IMR-90 (cell line): ENCODE results near the gene ELMO1. TPM values are rescaled to one million over a fixed set of nuclear protein-coding genes. Genes with fewer than 3 reads are reported as not detected.

ENCODE experiments used
- ATAC-seq: fragments of 200-7000 bp; cut with Tn5 transposase; 2 replicates; pipeline ENCODE4 v1.9.1; 2020; ENCODE audit warnings: low read depth, mild to moderate bottlenecking, moderate library complexity
- BruUV-seq: library from RNA; stranded (reverse); fragments of 400-500 nt; replicated peaks from 2 replicates; lab custom pipeline; 2021; lab: Mats Ljungman, UMichigan
- CTCF ChIA-PET: fragments of 300-600 bp; formaldehyde crosslinking; extraction: SDS; loops from one replicate; lab custom pipeline; 2021; ENCODE audit warnings: antibody characterized with exemption; lab: Yijun Ruan, JAX
- POLR2A ChIA-PET: fragments of 300-600 bp; sonication (Branson Sonifier 250); formaldehyde crosslinking; loops from one replicate; lab custom pipeline; 2022; ENCODE audit warnings: antibody characterized with exemption; ENCODE audit not compliant: unreplicated experiment; lab: Charles Lee
- DNase-seq: peaks from one replicate; pipeline ENCODE4 v3.0.0; 2013
- H2AFZ ChIP-seq: replicated peaks from 2 replicates; pipeline ENCODE3; 2013; ENCODE audit warnings: low read length, mild to moderate bottlenecking; ENCODE audit not compliant: poor library complexity
- H2AK5ac ChIP-seq: 2 replicates; pipeline ENCODE4 v1.6.1; 2013; ENCODE audit warnings: low read depth, low read length, inconsistent platforms
- H2AK9ac ChIP-seq: replicated peaks from 2 replicates; pipeline ENCODE3; 2013; ENCODE audit warnings: mild to moderate bottlenecking, low read depth, low read length, moderate library complexity; ENCODE audit not compliant: poor library complexity
- H2BK120ac ChIP-seq: 2 replicates; pipeline ENCODE4 v1.6.1; 2013; ENCODE audit warnings: low read depth, low read length, inconsistent platforms
- H2BK15ac ChIP-seq: 3 replicates; pipeline ENCODE4 v1.6.1; 2013; ENCODE audit warnings: low read depth, low read length, inconsistent platforms
- H2BK20ac ChIP-seq: 2 replicates; pipeline ENCODE4 v1.6.1; 2013; ENCODE audit warnings: low read depth, mild to moderate bottlenecking, inconsistent platforms, low read length, moderate library complexity
- H2BK5ac ChIP-seq: 2 replicates; pipeline ENCODE4 v1.6.1; 2013; ENCODE audit warnings: mild to moderate bottlenecking, low read depth, low read length, inconsistent platforms; ENCODE audit not compliant: poor library complexity, severe bottlenecking
- H3K14ac ChIP-seq: replicated peaks from 2 replicates; pipeline ENCODE4 v1.6.1; 2013; ENCODE audit warnings: low read depth, low read length, inconsistent platforms
- H3K18ac ChIP-seq: 2 replicates; pipeline ENCODE4 v1.6.1; 2013; ENCODE audit warnings: low read depth, low read length, control low read depth
- H3K23ac ChIP-seq: 2 replicates; pipeline ENCODE4 v1.6.1; 2013; ENCODE audit warnings: low read depth, low read length, inconsistent platforms
- H3K27ac ChIP-seq: 2 replicates; pipeline ENCODE4 v1.5.1; 2013; ENCODE audit warnings: mild to moderate bottlenecking, control low read depth, low read length; ENCODE audit not compliant: insufficient read depth
- H3K27me3 ChIP-seq: 2 replicates; pipeline ENCODE4 v1.6.1; 2013; ENCODE audit warnings: low read length; ENCODE audit not compliant: control insufficient read depth, insufficient read depth
- H3K36me3 ChIP-seq: 2 replicates; pipeline ENCODE4 v1.6.1; 2013; ENCODE audit warnings: low read length, mixed read lengths; ENCODE audit not compliant: control insufficient read depth, insufficient read depth
- H3K4ac ChIP-seq: 2 replicates; pipeline ENCODE4 v1.6.1; 2013; ENCODE audit warnings: low read depth, low read length, inconsistent platforms
- H3K4me1 ChIP-seq: 2 replicates; pipeline ENCODE4 v1.6.1; 2013; ENCODE audit warnings: low read length, mixed read lengths; ENCODE audit not compliant: control insufficient read depth, insufficient read depth
- H3K4me2 ChIP-seq: 2 replicates; pipeline ENCODE4 v1.6.1; 2013; ENCODE audit warnings: low read depth, mild to moderate bottlenecking, control low read depth, low read length, moderate library complexity
- H3K4me3 ChIP-seq: 2 replicates; pipeline ENCODE4 v1.5.1; 2013; ENCODE audit warnings: low read depth, mild to moderate bottlenecking, control low read depth, low read length, moderate library complexity; ENCODE audit not compliant: insufficient read depth
- H3K56ac ChIP-seq: 2 replicates; pipeline ENCODE4 v1.6.1; 2013; ENCODE audit warnings: low read length, inconsistent platforms; ENCODE audit not compliant: insufficient read depth; ENCODE audit errors: extremely low read depth
- H3K79me1 ChIP-seq, 2 experiments: 2 replicates each; pipeline ENCODE4 v1.6.1; 2013; ENCODE audit warnings: low read length in 2 of 2, inconsistent platforms in 1 of 2, low read depth in 1 of 2
- H3K9ac ChIP-seq: 2 replicates; pipeline ENCODE4 v1.6.1; 2013; ENCODE audit warnings: low read depth, low read length, control low read depth
- H3K9me1 ChIP-seq: 2 replicates; pipeline ENCODE4 v1.6.1; 2013; ENCODE audit warnings: low read length, inconsistent platforms; ENCODE audit not compliant: insufficient read depth
- H3K9me3 ChIP-seq: 2 replicates; pipeline ENCODE4 v1.6.1; 2013; ENCODE audit warnings: low read length; ENCODE audit not compliant: control insufficient read depth, insufficient read depth
- H4K20me1 ChIP-seq: 2 replicates; pipeline ENCODE4 v1.6.1; 2013; ENCODE audit warnings: low read length, inconsistent platforms; ENCODE audit not compliant: insufficient read depth
- H4K5ac ChIP-seq: 2 replicates; pipeline ENCODE4 v1.6.1; 2013; ENCODE audit warnings: mild to moderate bottlenecking, low read depth, low read length, control low read depth
- H4K8ac ChIP-seq, 2 experiments: 2 replicates each; pipeline ENCODE4 v1.6.1; 2013; ENCODE audit warnings: low read depth in 2 of 2, low read length in 2 of 2, control low read depth in 1 of 2, inconsistent platforms in 1 of 2
- H4K91ac ChIP-seq: 2 replicates; pipeline ENCODE4 v1.6.1; 2013; ENCODE audit warnings: low read depth, low read length, inconsistent platforms; ENCODE audit not compliant: insufficient read depth
- BHLHE40 ChIP-seq: fragments of 150-350 bp; IDR thresholded peaks from 2 replicates; pipeline ENCODE4 v1.6.1; 2016; ENCODE audit warnings: mild to moderate bottlenecking, low read depth, low read length
- CEBPB ChIP-seq: IDR thresholded peaks from 2 replicates; pipeline ENCODE4 v1.6.1; 2012; ENCODE audit warnings: low read depth, low read length, improper control_type of control experiment
- CHD1 ChIP-seq: IDR thresholded peaks from 2 replicates; pipeline ENCODE4 v1.6.1; 2012; ENCODE audit warnings: low read depth, low read length, improper control_type of control experiment
- FOS ChIP-seq: fragments of 150-350 bp; IDR thresholded peaks from 2 replicates; pipeline ENCODE4 v1.6.1; 2016; ENCODE audit warnings: low read depth, low read length
- MAFK ChIP-seq: IDR thresholded peaks from 2 replicates; pipeline ENCODE4 v1.6.1; 2012; ENCODE audit warnings: low read depth, low read length, improper control_type of control experiment
- MAZ ChIP-seq: IDR thresholded peaks from 2 replicates; pipeline ENCODE4 v1.6.1; 2012; ENCODE audit warnings: low read depth, mild to moderate bottlenecking, low read length, improper control_type of control experiment, moderate library complexity, borderline replicate concordance
- MXI1 ChIP-seq: IDR thresholded peaks from 2 replicates; pipeline ENCODE4 v1.6.1; 2012; ENCODE audit warnings: low read depth, mild to moderate bottlenecking, low read length, moderate library complexity, borderline replicate concordance
- POLR2A ChIP-seq: IDR thresholded peaks from 2 replicates; pipeline ENCODE4 v1.6.1; 2012; ENCODE audit warnings: mild to moderate bottlenecking, low read depth, low read length
- RAD21 ChIP-seq: IDR thresholded peaks from 2 replicates; pipeline ENCODE4 v1.6.1; 2012; ENCODE audit warnings: low read length, improper control_type of control experiment
- RCOR1 ChIP-seq: IDR thresholded peaks from 2 replicates; pipeline ENCODE4 v1.6.1; 2012; ENCODE audit warnings: mild to moderate bottlenecking, low read length, improper control_type of control experiment; ENCODE audit not compliant: insufficient replicate concordance
- RFX5 ChIP-seq: IDR thresholded peaks from 2 replicates; pipeline ENCODE4 v1.8.0; 2012; ENCODE audit warnings: low read depth, mild to moderate bottlenecking, low read length, moderate library complexity
- SMC3 ChIP-seq: fragments of 150-350 bp; IDR thresholded peaks from 2 replicates; pipeline ENCODE4 v1.6.1; 2016; ENCODE audit warnings: low read depth, mild to moderate bottlenecking, antibody characterized with exemption, low read length, moderate library complexity
- WGBS, 2 experiments: methylation state at CpG; one replicate each; pipeline versions ENCODE4 v1.1.5 to v1.1.7; 2013; ENCODE audit warnings: missing lambda C conversion rate in 2 of 2; ENCODE audit not compliant: insufficient read length in 1 of 2; ENCODE audit errors: extremely low coverage in 2 of 2; 5-methylcytosine and 5-hydroxymethylcytosine counted together
- dilution Hi-C: fragments of 300-500 bp; cut with HindIII; formaldehyde crosslinking; loops from one replicate; pipeline ENCODE4 v1.14.3; 2018; ENCODE audit warnings: low sequenced_read_pairs; ENCODE audit not compliant: unreplicated experiment
- in situ Hi-C: fragments of 300-500 bp; cut with MboI; formaldehyde crosslinking; loops from 3 replicates; pipeline ENCODE4 v1.14.3; 2019; ENCODE audit warnings: low sequenced_read_pairs, inconsistent platforms, mixed read lengths
- intact Hi-C: fragments of 100-400 bp; cut with micrococcal nuclease; formaldehyde crosslinking; loops from 2 replicates; pipeline ENCODE4 v1.10.0; 2022
- polyA plus RNA-seq, 3 experiments: library from polyadenylated mRNA; depleted of rRNA; stranded (reverse); fragments of >200 nt; gene quantifications; 2 replicates each; pipeline ENCODE4 v1.2.3, GENCODE V29; 2012; ENCODE audit warnings: low replicate concordance in 1 of 3
- total RNA-seq: library from RNA; depleted of rRNA; stranded (reverse); fragments of >200 nt; gene quantifications from 2 replicates; pipeline ENCODE4 v1.2.3, GENCODE V29; 2012
- TF ChIP-seq, protein P1 (sequence below): fragments of 150-350 bp; IDR thresholded peaks from 2 replicates; pipeline ENCODE4 v1.6.1; 2016; ENCODE audit warnings: low read depth, mild to moderate bottlenecking, low read length, moderate library complexity, borderline replicate concordance
- TF ChIP-seq, protein P2 (sequence below): conservative IDR thresholded peaks from 2 replicates; pipeline ENCODE4 v1.5.1; 2012; ENCODE audit warnings: mild to moderate bottlenecking, low read depth, low read length, improper control_type of control experiment
- TF ChIP-seq, protein P3 (sequence below): fragments of 150-350 bp; IDR thresholded peaks from 2 replicates; pipeline ENCODE4 v1.6.1; 2017; ENCODE audit warnings: mild to moderate bottlenecking, antibody characterized with exemption, low read length, low read depth

The ELMO1 gene
- total and polyA plus RNA-seq, 2 of the 4 experiments (the other 2 are of a cell fraction): 0.03 TPM; not detected in 1

DNA sequence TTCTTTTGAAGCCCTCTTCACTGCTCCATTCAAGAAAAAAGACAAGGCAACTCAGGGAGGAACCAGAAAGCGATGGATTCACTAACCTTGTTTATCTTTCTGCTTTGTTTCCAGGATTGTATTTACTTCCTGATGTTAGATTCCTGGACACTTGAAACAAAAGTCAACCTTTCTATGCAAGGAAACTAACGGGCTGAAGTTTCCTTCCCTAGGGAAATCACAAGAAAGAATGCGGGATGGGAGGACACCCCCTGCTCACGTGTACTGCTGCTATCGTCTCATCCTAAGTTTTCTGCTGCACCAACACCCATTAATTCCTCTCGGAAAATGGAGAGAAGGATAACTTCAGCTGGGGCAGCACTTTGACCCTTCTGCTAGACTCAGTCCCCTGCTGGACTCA lies 50.3 kb downstream of the ELMO1 start:
- no CpG with 5 or more reads among the region's 6 CpGs for WGBS, 2 experiments
- ATAC-seq: no peak
- Histone ChIP-seq H4K20me1 (no peaks in the 10 kb centered on the region), H3K18ac (no peak overlapping the region), H3K4me1 (no peaks in the 10 kb centered on the region), H3K4me2 (no peak overlapping the region), H3K79me1 (no peaks in the 10 kb centered on the region), H3K56ac (no peak overlapping the region), H3K14ac (no peak overlapping the region), H4K91ac (no peak overlapping the region), H2AFZ (no peak overlapping the region), H3K27me3 (no peaks in the 10 kb centered on the region), H3K23ac (no peak overlapping the region), H4K5ac (no peak overlapping the region), H2BK20ac (no peak overlapping the region), H3K9me3 (peaks cover 6% of the 10 kb centered on the region), H3K9me1 (no peaks in the 10 kb centered on the region), H3K36me3 (no peaks in the 10 kb centered on the region), H2AK9ac (no peak overlapping the region), H3K4me3 (no peak overlapping the region), H2BK120ac (no peak overlapping the region), H2BK15ac (no peak overlapping the region), H2AK5ac (no peak overlapping the region), H3K4ac (no peak overlapping the region), H4K8ac (no peak overlapping the region), H3K27ac (no peak overlapping the region), H2BK5ac (no peak overlapping the region), H3K9ac (no peak overlapping the region)
- ChIA-PET CTCF (no interaction called here), POLR2A (no interaction called here)
- no peak for DNase-seq
- in situ Hi-C loops: no loop called here
- dilution Hi-C loops: no loop called here
- intact Hi-C loops: no loop called here
- BruUV-seq: no TSS peak
- TF ChIP-seq BHLHE40 (no peak), MAZ (no peak), RCOR1 (no peak), RFX5 (no peak), SMC3 (no peak), CEBPB (no peak), CHD1 (no peak), FOS (no peak), RAD21 (no peak), MXI1 (no peak), POLR2A (no peak), MAFK (no peak)
- TF ChIP-seq, protein P1, sequence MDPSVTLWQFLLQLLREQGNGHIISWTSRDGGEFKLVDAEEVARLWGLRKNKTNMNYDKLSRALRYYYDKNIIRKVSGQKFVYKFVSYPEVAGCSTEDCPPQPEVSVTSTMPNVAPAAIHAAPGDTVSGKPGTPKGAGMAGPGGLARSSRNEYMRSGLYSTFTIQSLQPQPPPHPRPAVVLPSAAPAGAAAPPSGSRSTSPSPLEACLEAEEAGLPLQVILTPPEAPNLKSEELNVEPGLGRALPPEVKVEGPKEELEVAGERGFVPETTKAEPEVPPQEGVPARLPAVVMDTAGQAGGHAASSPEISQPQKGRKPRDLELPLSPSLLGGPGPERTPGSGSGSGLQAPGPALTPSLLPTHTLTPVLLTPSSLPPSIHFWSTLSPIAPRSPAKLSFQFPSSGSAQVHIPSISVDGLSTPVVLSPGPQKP: no peak
- TF ChIP-seq, protein P2, sequence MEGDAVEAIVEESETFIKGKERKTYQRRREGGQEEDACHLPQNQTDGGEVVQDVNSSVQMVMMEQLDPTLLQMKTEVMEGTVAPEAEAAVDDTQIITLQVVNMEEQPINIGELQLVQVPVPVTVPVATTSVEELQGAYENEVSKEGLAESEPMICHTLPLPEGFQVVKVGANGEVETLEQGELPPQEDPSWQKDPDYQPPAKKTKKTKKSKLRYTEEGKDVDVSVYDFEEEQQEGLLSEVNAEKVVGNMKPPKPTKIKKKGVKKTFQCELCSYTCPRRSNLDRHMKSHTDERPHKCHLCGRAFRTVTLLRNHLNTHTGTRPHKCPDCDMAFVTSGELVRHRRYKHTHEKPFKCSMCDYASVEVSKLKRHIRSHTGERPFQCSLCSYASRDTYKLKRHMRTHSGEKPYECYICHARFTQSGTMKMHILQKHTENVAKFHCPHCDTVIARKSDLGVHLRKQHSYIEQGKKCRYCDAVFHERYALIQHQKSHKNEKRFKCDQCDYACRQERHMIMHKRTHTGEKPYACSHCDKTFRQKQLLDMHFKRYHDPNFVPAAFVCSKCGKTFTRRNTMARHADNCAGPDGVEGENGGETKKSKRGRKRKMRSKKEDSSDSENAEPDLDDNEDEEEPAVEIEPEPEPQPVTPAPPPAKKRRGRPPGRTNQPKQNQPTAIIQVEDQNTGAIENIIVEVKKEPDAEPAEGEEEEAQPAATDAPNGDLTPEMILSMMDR: no peak
- TF ChIP-seq, protein P3, sequence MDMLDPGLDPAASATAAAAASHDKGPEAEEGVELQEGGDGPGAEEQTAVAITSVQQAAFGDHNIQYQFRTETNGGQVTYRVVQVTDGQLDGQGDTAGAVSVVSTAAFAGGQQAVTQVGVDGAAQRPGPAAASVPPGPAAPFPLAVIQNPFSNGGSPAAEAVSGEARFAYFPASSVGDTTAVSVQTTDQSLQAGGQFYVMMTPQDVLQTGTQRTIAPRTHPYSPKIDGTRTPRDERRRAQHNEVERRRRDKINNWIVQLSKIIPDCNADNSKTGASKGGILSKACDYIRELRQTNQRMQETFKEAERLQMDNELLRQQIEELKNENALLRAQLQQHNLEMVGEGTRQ: no peak
